SK-N-SH treated with all-trans-retinoic acid at 6 μM for 48 hours (cell line): Measurements from ENCODE around the gene SRRM3.

Experiments used
- ATAC-seq: fragments of 200-7000 bp; cut with Tn5 transposase; 3 replicates; pipeline ENCODE4 v1.9.1; 2020; ENCODE audit warnings: mild to moderate bottlenecking, moderate library complexity
- ARNTL ChIP-seq: fragments of 450-650 bp; formaldehyde crosslinking; IDR thresholded peaks from 2 replicates; pipeline ENCODE4 v1.5.0; 2020; ENCODE audit warnings: low read depth, mild to moderate bottlenecking, moderate library complexity, borderline replicate concordance
- BACH2 ChIP-seq: fragments of 250-450 bp; sonication (Bioruptor Pico); IDR thresholded peaks from 2 replicates; pipeline ENCODE4 v1.9.0; 2021; ENCODE audit warnings: mild to moderate bottlenecking, borderline replicate concordance
- CREB5 ChIP-seq: fragments of 250-450 bp; sonication (Bioruptor Pico); IDR thresholded peaks from 2 replicates; pipeline ENCODE4 v1.5.1; 2020; ENCODE audit warnings: low read depth, mild to moderate bottlenecking, moderate library complexity
- CSDC2 ChIP-seq: fragments of 250-450 bp; sonication (Bioruptor Pico); IDR thresholded peaks from 2 replicates; pipeline ENCODE4 v1.5.0; 2020; ENCODE audit warnings: mild to moderate bottlenecking, moderate library complexity
- CSRNP3 ChIP-seq: fragments of 250-450 bp; sonication (Bioruptor Pico); IDR thresholded peaks from 2 replicates; pipeline ENCODE4 v1.5.1; 2021; ENCODE audit warnings: mild to moderate bottlenecking, moderate library complexity
- GLIS3 ChIP-seq: fragments of 250-450 bp; sonication (Bioruptor Pico); IDR thresholded peaks from 2 replicates; pipeline ENCODE4 v1.5.0; 2020; ENCODE audit warnings: mild to moderate bottlenecking, moderate library complexity
- ISL1 ChIP-seq: fragments of 250-450 bp; sonication (Bioruptor Pico); IDR thresholded peaks from 2 replicates; pipeline ENCODE4 v2.1.2; 2022; ENCODE audit warnings: mild to moderate bottlenecking, moderate library complexity
- OSR1 ChIP-seq: fragments of 250-450 bp; sonication (Bioruptor Pico); IDR thresholded peaks from 2 replicates; pipeline ENCODE4 v1.8.0; 2022; ENCODE audit warnings: moderate library complexity, mild to moderate bottlenecking, inconsistent platforms
- PATZ1 ChIP-seq: fragments of 250-450 bp; sonication (Bioruptor Pico); IDR thresholded peaks from 2 replicates; pipeline ENCODE4 v1.8.0; 2020; ENCODE audit warnings: mild to moderate bottlenecking, moderate library complexity, borderline replicate concordance
- RARB ChIP-seq: fragments of 250-450 bp; sonication (Bioruptor Pico); IDR thresholded peaks from 2 replicates; pipeline ENCODE4 v1.8.0; 2021; ENCODE audit warnings: mild to moderate bottlenecking, moderate library complexity
- SNAI2 ChIP-seq: fragments of 250-450 bp; sonication (Bioruptor Pico); IDR thresholded peaks from 2 replicates; pipeline ENCODE4 v1.5.0; 2020; ENCODE audit warnings: mild to moderate bottlenecking, moderate library complexity
- TCF4 ChIP-seq: fragments of 250-450 bp; sonication (Bioruptor Pico); IDR thresholded peaks from 2 replicates; pipeline ENCODE4 v1.8.0; 2021; ENCODE audit warnings: mild to moderate bottlenecking, moderate library complexity, borderline replicate concordance
- TOX ChIP-seq: fragments of 250-450 bp; sonication (Bioruptor Pico); IDR thresholded peaks from 2 replicates; pipeline ENCODE4 v1.8.0; 2021; ENCODE audit warnings: mild to moderate bottlenecking, moderate library complexity, borderline replicate concordance
- ZC3H10 ChIP-seq: fragments of 250-450 bp; sonication (Bioruptor Pico); IDR thresholded peaks from 2 replicates; pipeline ENCODE4 v1.5.1; 2021; ENCODE audit warnings: mild to moderate bottlenecking, moderate library complexity
- ZFP3 ChIP-seq: fragments of 250-450 bp; sonication (Bioruptor Pico); IDR thresholded peaks from 2 replicates; pipeline ENCODE4 v1.5.0; 2020; ENCODE audit warnings: mild to moderate bottlenecking, moderate library complexity
- ZFP30 ChIP-seq: fragments of 450-650 bp; formaldehyde crosslinking; IDR thresholded peaks from 2 replicates; pipeline ENCODE4 v1.5.0; 2022; ENCODE audit warnings: mild to moderate bottlenecking, moderate library complexity
- ZNF565 ChIP-seq: fragments of 450-650 bp; formaldehyde crosslinking; conservative IDR thresholded peaks from 2 replicates; pipeline ENCODE4 v1.5.0; 2020; ENCODE audit warnings: low read depth, mild to moderate bottlenecking, moderate library complexity
- ZNF70 ChIP-seq: fragments of 450-650 bp; formaldehyde crosslinking; IDR thresholded peaks from 2 replicates; pipeline ENCODE4 v1.5.0; 2020; ENCODE audit warnings: mild to moderate bottlenecking, moderate library complexity
- ZNF8 ChIP-seq: fragments of 450-650 bp; formaldehyde crosslinking; IDR thresholded peaks from 2 replicates; pipeline ENCODE4 v1.5.0; 2020; ENCODE audit warnings: mild to moderate bottlenecking, moderate library complexity
- TF ChIP-seq, protein P1 (sequence below): fragments of 250-450 bp; sonication (Bioruptor Pico); IDR thresholded peaks from 2 replicates; pipeline ENCODE4 v1.5.0; 2020; ENCODE audit warnings: mild to moderate bottlenecking, moderate library complexity
- TF ChIP-seq, protein P2 (sequence below): fragments of 250-450 bp; sonication (Bioruptor Pico); IDR thresholded peaks from 2 replicates; pipeline ENCODE4 v1.8.0; 2021; ENCODE audit warnings: low read depth, mild to moderate bottlenecking, moderate library complexity, borderline replicate concordance

Gene SRRM3

GRCh38 chr7:76267107-76267893 is 65.6 kb downstream of the SRRM3 start:
- ATAC-seq = no peak
- no peak for TF ChIP-seq OSR1 (CRISPR knock-in tag)
- TF ChIP-seq, all 23 proteins: peak for 0

DNA sequence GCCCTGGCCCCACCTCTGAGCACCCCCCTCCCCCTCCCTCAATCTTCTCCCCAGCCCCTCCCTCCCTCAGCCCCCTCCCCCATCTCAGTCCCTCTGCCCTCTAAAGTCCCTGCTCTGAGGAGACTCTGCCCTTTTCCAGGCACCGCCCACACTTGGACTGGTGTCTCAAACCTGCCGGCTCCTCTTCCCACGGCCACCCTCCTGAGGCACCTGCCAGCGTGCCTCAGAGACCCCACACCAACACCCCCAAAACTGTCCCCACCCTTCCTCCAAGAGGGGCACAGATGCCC is 66.1 kb downstream of the SRRM3 start:
- TF ChIP-seq, protein P1, sequence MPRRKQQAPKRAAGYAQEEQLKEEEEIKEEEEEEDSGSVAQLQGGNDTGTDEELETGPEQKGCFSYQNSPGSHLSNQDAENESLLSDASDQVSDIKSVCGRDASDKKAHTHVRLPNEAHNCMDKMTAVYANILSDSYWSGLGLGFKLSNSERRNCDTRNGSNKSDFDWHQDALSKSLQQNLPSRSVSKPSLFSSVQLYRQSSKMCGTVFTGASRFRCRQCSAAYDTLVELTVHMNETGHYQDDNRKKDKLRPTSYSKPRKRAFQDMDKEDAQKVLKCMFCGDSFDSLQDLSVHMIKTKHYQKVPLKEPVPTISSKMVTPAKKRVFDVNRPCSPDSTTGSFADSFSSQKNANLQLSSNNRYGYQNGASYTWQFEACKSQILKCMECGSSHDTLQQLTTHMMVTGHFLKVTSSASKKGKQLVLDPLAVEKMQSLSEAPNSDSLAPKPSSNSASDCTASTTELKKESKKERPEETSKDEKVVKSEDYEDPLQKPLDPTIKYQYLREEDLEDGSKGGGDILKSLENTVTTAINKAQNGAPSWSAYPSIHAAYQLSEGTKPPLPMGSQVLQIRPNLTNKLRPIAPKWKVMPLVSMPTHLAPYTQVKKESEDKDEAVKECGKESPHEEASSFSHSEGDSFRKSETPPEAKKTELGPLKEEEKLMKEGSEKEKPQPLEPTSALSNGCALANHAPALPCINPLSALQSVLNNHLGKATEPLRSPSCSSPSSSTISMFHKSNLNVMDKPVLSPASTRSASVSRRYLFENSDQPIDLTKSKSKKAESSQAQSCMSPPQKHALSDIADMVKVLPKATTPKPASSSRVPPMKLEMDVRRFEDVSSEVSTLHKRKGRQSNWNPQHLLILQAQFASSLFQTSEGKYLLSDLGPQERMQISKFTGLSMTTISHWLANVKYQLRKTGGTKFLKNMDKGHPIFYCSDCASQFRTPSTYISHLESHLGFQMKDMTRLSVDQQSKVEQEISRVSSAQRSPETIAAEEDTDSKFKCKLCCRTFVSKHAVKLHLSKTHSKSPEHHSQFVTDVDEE (CRISPR knock-in tag) = no peak
- TF ChIP-seq OSR1 (CRISPR knock-in tag) (no peak), TCF4 (CRISPR knock-in tag) (no peak), ZFP3 (CRISPR knock-in tag) (no peak), SNAI2 (CRISPR knock-in tag) (no peak), BACH2 (CRISPR knock-in tag) (no peak), CSDC2 (CRISPR knock-in tag) (no peak), PATZ1 (no peak), ZNF70 (CRISPR knock-in tag) (no peak), CREB5 (no peak), ZNF565 (no peak), ARNTL (CRISPR knock-in tag) (no peak), RARB (CRISPR knock-in tag) (no peak), CSRNP3 (CRISPR knock-in tag) (no peak)
- TF ChIP-seq, protein P2, sequence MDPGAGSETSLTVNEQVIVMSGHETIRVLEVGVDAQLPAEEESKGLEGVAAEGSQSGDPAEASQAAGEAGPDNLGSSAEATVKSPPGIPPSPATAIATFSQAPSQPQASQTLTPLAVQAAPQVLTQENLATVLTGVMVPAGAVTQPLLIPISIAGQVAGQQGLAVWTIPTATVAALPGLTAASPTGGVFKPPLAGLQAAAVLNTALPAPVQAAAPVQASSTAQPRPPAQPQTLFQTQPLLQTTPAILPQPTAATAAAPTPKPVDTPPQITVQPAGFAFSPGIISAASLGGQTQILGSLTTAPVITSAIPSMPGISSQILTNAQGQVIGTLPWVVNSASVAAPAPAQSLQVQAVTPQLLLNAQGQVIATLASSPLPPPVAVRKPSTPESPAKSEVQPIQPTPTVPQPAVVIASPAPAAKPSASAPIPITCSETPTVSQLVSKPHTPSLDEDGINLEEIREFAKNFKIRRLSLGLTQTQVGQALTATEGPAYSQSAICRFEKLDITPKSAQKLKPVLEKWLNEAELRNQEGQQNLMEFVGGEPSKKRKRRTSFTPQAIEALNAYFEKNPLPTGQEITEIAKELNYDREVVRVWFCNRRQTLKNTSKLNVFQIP (CRISPR knock-in tag) = no peak
- ATAC-seq = no peak

GRCh38 chr7:76268376-76268775 is 66.7 kb downstream of the SRRM3 start:
- no peak for ATAC-seq
- TF ChIP-seq GLIS3 (CRISPR knock-in tag) = no peak
- TF ChIP-seq ZNF565 = no peak
- no peak for TF ChIP-seq ISL1 (CRISPR knock-in tag)

DNA sequence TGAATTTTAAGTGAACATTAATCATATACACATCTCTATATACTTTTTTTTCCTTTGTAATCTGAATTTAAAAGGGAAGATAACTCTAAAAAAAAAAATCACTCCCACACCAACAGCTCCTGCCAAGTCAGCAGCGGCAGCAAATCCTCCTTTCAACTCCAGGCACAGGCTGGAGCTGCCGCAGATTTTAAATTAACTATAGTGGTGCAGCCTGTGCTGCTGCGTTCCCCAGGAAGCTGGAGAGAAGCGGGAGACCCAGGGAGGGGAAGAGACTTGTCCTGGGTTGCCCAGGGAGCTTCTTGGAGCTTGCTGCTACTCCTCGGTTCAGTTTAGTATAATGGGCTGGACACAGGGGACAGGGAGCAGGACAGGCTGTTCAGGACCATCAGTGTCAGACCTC is 68.2 kb downstream of the SRRM3 start:
- no peak; the same call in 2 of the 3 replicates for ATAC-seq
- TF ChIP-seq SNAI2 (CRISPR knock-in tag) = no peak
- no peak for TF ChIP-seq ZFP30 (CRISPR knock-in tag)
- no peak for TF ChIP-seq ZC3H10
- TF ChIP-seq, protein P2 (CRISPR knock-in tag) = no peak
- TF ChIP-seq ZNF70 (CRISPR knock-in tag) = no peak
- no peak for TF ChIP-seq ZFP3 (CRISPR knock-in tag)
- TF ChIP-seq PATZ1 = no peak
- no peak for TF ChIP-seq BACH2 (CRISPR knock-in tag)
- TF ChIP-seq OSR1 (CRISPR knock-in tag) = no peak
- TF ChIP-seq TCF4 (CRISPR knock-in tag) = no peak
- no peak for TF ChIP-seq ARNTL (CRISPR knock-in tag)
- no peak for TF ChIP-seq TOX
- no peak for TF ChIP-seq ZNF8 (CRISPR knock-in tag)
- no peak for TF ChIP-seq CSRNP3 (CRISPR knock-in tag)
